HEK293 (cell line): Measurements from ENCODE around the gene SLAMF6.
"Not testable (repeated sequence)": the region's sequence is repeated elsewhere in the genome, so short reads cannot be mapped to it uniquely, and the experiment has no call there.

Experiments used
- KLF1 ChIP-seq: fragments of 450-650 bp; formaldehyde crosslinking; IDR thresholded peaks from 2 replicates; pipeline ENCODE4 v1.5.1; 2016; ENCODE audit warnings: missing biosample characterization, missing genetic modification characterization
- ZNF138 ChIP-seq: fragments of 450-650 bp; formaldehyde crosslinking; IDR thresholded peaks from 2 replicates; pipeline ENCODE4 v1.5.1; 2016; ENCODE audit warnings: missing biosample characterization, missing genetic modification characterization, borderline replicate concordance
- ZNF266 ChIP-seq: fragments of 450-650 bp; formaldehyde crosslinking; IDR thresholded peaks from 2 replicates; pipeline ENCODE4 v1.5.1; 2016; ENCODE audit warnings: missing biosample characterization, missing genetic modification characterization, low read depth
- ZNF274 ChIP-seq, 2 experiments: fragments of 200-500 bp in 1 of 2; fragments of 450-650 bp in 1 of 2; sonication (Bioruptor generic) in 1 of 2; formaldehyde crosslinking in 1 of 2; IDR thresholded peaks; 2 replicates each; pipeline versions ENCODE4 v1.5.1 to v1.6.1; 2014 to 2016; ENCODE audit warnings: borderline replicate concordance in 1 of 2, inconsistent platforms in 1 of 2, low read length in 1 of 2, missing biosample characterization in 1 of 2, missing genetic modification characterization in 1 of 2
- ZNF416 ChIP-seq: fragments of 450-650 bp; formaldehyde crosslinking; IDR thresholded peaks from 2 replicates; pipeline ENCODE4 v1.5.1; 2016; ENCODE audit warnings: missing biosample characterization, missing genetic modification characterization
- TF ChIP-seq, protein P1 (sequence below): fragments of 450-650 bp; formaldehyde crosslinking; IDR thresholded peaks from 2 replicates; pipeline ENCODE4 v1.5.1; 2016; ENCODE audit warnings: missing biosample characterization, missing genetic modification characterization, low read depth
- TF ChIP-seq, protein P2 (sequence below): fragments of 450-650 bp; formaldehyde crosslinking; IDR thresholded peaks from 2 replicates; pipeline ENCODE4 v1.5.1; 2016; ENCODE audit warnings: missing biosample characterization, missing genetic modification characterization
- TF ChIP-seq, protein P3 (sequence below): fragments of 450-650 bp; formaldehyde crosslinking; IDR thresholded peaks from 2 replicates; pipeline ENCODE4 v1.5.1; 2016; ENCODE audit warnings: missing biosample characterization, missing genetic modification characterization

DNA sequence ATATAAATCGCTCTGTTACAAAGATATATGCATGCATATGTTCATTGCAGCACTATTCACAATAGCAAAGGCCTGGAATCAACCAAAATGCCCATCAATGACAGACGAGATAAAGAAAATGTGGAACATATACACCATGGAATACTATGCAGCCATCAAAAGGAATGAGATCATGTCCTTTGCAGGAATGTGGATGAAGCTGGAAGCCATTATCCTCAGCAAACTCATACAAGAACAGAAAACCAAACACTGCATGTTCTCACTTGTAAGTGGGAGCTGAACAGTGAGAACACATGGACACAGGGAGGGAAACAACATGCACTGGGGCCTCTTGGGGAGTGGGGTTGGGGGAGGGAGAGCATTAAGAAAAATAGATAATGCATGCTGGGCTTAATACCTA, 5.5 kb downstream of the SLAMF6 start:
- TF ChIP-seq, protein P1, sequence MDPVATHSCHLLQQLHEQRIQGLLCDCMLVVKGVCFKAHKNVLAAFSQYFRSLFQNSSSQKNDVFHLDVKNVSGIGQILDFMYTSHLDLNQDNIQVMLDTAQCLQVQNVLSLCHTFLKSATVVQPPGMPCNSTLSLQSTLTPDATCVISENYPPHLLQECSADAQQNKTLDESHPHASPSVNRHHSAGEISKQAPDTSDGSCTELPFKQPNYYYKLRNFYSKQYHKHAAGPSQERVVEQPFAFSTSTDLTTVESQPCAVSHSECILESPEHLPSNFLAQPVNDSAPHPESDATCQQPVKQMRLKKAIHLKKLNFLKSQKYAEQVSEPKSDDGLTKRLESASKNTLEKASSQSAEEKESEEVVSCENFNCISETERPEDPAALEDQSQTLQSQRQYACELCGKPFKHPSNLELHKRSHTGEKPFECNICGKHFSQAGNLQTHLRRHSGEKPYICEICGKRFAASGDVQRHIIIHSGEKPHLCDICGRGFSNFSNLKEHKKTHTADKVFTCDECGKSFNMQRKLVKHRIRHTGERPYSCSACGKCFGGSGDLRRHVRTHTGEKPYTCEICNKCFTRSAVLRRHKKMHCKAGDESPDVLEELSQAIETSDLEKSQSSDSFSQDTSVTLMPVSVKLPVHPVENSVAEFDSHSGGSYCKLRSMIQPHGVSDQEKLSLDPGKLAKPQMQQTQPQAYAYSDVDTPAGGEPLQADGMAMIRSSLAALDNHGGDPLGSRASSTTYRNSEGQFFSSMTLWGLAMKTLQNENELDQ (tag by site-specific recombination), result not testable (repeated sequence)
- TF ChIP-seq ZNF274 (IDR thresholded peaks at IDR 0.05; ENCODE audit: low read length); ZNF274 (tag by site-specific recombination; IDR thresholded peaks at IDR 0.05; ENCODE audit: borderline replicate concordance); ZNF138 (tag by site-specific recombination); ZNF416; ZNF266 (tag by site-specific recombination); KLF1 (tag by site-specific recombination): not testable (repeated sequence)
- TF ChIP-seq, protein P2, sequence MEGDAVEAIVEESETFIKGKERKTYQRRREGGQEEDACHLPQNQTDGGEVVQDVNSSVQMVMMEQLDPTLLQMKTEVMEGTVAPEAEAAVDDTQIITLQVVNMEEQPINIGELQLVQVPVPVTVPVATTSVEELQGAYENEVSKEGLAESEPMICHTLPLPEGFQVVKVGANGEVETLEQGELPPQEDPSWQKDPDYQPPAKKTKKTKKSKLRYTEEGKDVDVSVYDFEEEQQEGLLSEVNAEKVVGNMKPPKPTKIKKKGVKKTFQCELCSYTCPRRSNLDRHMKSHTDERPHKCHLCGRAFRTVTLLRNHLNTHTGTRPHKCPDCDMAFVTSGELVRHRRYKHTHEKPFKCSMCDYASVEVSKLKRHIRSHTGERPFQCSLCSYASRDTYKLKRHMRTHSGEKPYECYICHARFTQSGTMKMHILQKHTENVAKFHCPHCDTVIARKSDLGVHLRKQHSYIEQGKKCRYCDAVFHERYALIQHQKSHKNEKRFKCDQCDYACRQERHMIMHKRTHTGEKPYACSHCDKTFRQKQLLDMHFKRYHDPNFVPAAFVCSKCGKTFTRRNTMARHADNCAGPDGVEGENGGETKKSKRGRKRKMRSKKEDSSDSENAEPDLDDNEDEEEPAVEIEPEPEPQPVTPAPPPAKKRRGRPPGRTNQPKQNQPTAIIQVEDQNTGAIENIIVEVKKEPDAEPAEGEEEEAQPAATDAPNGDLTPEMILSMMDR, result not testable (repeated sequence)
- TF ChIP-seq, protein P3, sequence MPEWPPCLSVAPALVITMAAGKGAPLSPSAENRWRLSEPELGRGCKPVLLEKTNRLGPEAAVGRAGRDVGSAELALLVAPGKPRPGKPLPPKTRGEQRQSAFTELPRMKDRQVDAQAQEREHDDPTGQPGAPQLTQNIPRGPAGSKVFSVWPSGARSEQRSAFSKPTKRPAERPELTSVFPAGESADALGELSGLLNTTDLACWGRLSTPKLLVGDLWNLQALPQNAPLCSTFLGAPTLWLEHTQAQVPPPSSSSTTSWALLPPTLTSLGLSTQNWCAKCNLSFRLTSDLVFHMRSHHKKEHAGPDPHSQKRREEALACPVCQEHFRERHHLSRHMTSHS, result not testable (repeated sequence)
